ENCODE measurements around the gene TMPRSS11B. TPM values are rescaled to one million over a fixed set of nuclear protein-coding genes. Genes with fewer than 3 reads are reported as not detected.

TMPRSS11B gene
- total and polyA plus RNA-seq, 9 donors, result not detected

GRCh38 chr4:68272860-68273259 lies 27.4 kb upstream of the TMPRSS11B start:
- 47 to 63% (median 60%) methylated on average over 2 of the region's 2 CpGs for WGBS, 3 donors
- H3K27me3 ChIP-seq, result no peaks in the 10 kb centered on the region
- no peaks in the 10 kb centered on the region for H3K36me3 ChIP-seq
- no peak overlapping the region for H3K27ac ChIP-seq
- intact Hi-C loops (cut with DNase I), result loop anchor here in 3 of 4 donors (5.0 to 10.0 kb wide), 3 partner anchors 99 to 104 kb away; no protein-coding TSS in a partner anchor
- TF ChIP-seq EP300 (IDR thresholded peaks at IDR 0.05) (no peak), CTCF (IDR thresholded peaks at IDR 0.05) (no peak), POLR2A (IDR thresholded peaks at IDR 0.05) (no peak)
- H3K4me3 ChIP-seq, result no peak overlapping the region
- H3K4me1 ChIP-seq (ENCODE audit: insufficient read depth), result no peaks in the 10 kb centered on the region
- DNase-seq, result no peak
- no peaks in the 10 kb centered on the region for H3K9me3 ChIP-seq

GRCh38 chr4:68272380-68272779 lies 26.9 kb upstream of the TMPRSS11B start:
- Histone ChIP-seq H3K4me1 (ENCODE audit: insufficient read depth) (peaks cover 3% of the 10 kb centered on the region), H3K27ac (no peak overlapping the region), H3K27me3 (no peaks in the 10 kb centered on the region), H3K9me3 (no peaks in the 10 kb centered on the region), H3K36me3 (no peaks in the 10 kb centered on the region), H3K4me3 (no peak overlapping the region)
- intact Hi-C loops (cut with DNase I), result loop anchor here in 3 of 4 donors (5.0 to 10.0 kb wide), 3 partner anchors 100 to 105 kb away; no protein-coding TSS in a partner anchor
- no peak for TF ChIP-seq EP300 (IDR thresholded peaks at IDR 0.05)
- TF ChIP-seq POLR2A (IDR thresholded peaks at IDR 0.05), result no peak
- TF ChIP-seq CTCF (IDR thresholded peaks at IDR 0.05), result no peak
- 19 to 28% (median 26%) methylated on average over 2 of the region's 2 CpGs for WGBS, 3 donors
- DNase-seq, result no peak

DNA sequence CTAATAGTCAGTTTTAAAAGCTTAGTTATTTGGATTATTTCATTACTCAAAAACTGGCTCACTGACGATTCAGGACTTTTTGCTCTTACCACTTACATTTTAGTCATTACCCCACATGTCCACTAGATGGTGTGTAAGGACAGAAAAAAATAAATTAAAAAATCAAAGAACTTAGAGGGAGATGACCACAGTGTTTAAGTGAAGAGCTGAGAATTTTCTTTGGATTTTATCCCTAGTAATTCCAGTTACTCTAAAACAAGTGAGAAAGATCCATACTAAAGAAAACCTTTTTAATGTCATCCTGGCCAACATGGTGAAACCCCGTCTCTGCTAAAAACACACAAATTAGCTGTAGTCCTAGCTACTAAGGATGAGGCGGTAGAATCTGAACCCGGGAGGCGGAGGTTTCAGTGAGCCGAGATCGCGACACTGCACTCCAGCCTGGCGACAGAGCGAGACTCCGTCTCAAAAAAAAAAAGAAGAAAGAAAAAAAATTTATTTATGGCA lies 26.4 kb upstream of the TMPRSS11B start:
- Histone ChIP-seq H3K36me3 (no peaks in the 10 kb centered on the region), H3K27me3 (no peaks in the 10 kb centered on the region), H3K4me3 (no peak overlapping the region), H3K9me3 (no peaks in the 10 kb centered on the region), H3K4me1 (ENCODE audit: insufficient read depth) (peaks cover 4% of the 10 kb centered on the region), H3K27ac (no peak overlapping the region)
- intact Hi-C loops (cut with DNase I), result loop anchor here in 3 of 4 donors (5.0 to 10.0 kb wide), 3 partner anchors 100 to 105 kb away; no protein-coding TSS in a partner anchor
- WGBS, 3 donors, result 7 to 14% (median 8%) methylated on average over 11 of the region's 11 CpGs
- TF ChIP-seq CTCF (IDR thresholded peaks at IDR 0.05) (peak; percentile 55 to 64 (median 60)), POLR2A (IDR thresholded peaks at IDR 0.05) (no peak)
- no peak for DNase-seq

GRCh38 chr4:68267433-68267944 lies 22.0 kb upstream of the TMPRSS11B start:
- DNase-seq, result no peak
- H3K27me3 ChIP-seq, result no peaks in the 10 kb centered on the region
- H3K36me3 ChIP-seq, result no peaks in the 10 kb centered on the region
- 10 to 33% (median 11%) methylated on average over 2 of the region's 2 CpGs for WGBS, 3 donors
- H3K27ac ChIP-seq, result no peak overlapping the region
- no peak overlapping the region for H3K4me3 ChIP-seq
- intact Hi-C loops (cut with DNase I), result loop anchor here in 1 of 4 donors (10.0 kb wide), 1 partner anchor 1437 kb away; no protein-coding TSS in a partner anchor
- peaks cover 4% of the 10 kb centered on the region for H3K4me1 ChIP-seq (ENCODE audit: insufficient read depth)
- TF ChIP-seq POLR2A (IDR thresholded peaks at IDR 0.05), result no peak
- TF ChIP-seq CTCF (IDR thresholded peaks at IDR 0.05), result no peak
- TF ChIP-seq EP300 (IDR thresholded peaks at IDR 0.05), result no peak
- H3K9me3 ChIP-seq, result no peaks in the 10 kb centered on the region
